ENCODE results near the gene MGAT3. TPM values are rescaled to one million over a fixed set of nuclear protein-coding genes. Genes with fewer than 3 reads are reported as not detected.

MGAT3 gene
- total RNA-seq, 2 experiments from 2014 or later: 16.3 to 44.3 TPM

DNA sequence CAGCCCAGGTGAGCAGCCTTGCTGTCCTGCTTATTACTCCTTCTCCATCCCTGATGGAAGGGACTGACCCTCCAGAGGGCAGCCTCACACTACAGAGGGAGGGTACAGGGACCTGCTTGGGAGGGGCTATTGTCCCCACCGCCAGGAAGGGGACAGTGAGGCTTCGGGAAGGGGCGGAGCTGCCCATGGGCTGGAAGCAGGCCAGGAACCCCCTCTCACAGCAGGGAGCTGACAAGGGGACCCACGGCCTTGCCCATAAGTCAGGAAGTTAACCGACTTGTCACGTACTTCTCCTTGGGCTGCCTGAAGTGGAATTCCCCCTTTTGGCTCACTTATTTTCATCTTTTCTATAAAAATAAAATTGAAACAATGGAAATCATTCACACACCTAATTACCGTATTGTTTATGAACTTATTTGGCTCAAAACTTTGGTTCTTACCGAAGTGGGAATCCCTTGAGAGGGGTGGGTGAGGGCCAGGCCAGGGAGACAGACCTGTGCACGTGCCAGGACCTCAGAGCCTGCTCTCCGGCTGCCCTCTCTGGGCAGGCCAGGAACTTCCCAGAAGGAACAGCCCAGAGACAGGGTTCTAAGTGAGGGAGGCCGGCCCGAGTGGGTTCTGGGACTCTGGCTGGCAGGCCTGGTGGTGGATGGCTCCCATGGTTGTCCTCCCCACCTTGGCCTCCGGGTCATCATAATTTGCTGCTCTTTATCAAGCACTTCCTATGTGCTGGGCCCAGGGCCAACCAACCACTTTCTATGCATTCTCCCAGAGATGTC lies 5.8 kb downstream of the MGAT3 start:
- no peaks in the 10 kb centered on the region for H3K9me3 ChIP-seq (ENCODE audit: low read length)
- peak overlapping the region; percentile 60 for H3K4me2 ChIP-seq (ENCODE audit: low read length)
- no peak overlapping the region for H3K4me3 ChIP-seq (ENCODE audit: low read depth, low read length, poor library complexity, severe bottlenecking)
- no peaks in the 10 kb centered on the region for H3K9me2 ChIP-seq (ENCODE audit: insufficient read depth, low read length)
- ChIA-PET CTCF (ENCODE audit: unreplicated experiment) (no interaction called here), POLR2A (interaction anchor here (0.5 kb wide), 1 partner anchor 40 kb away, joined by 3 read pairs; the partner anchor contains the start of gene MIEF1)
- H3K79me2 ChIP-seq (ENCODE audit: insufficient read depth, low read depth, low read length): peaks cover 82% of the 10 kb centered on the region
- no peak overlapping the region for H2AFZ ChIP-seq (ENCODE audit: low read length)
- no TSS peak for BruUV-seq (replicated peaks)
- peaks cover 50% of the 10 kb centered on the region; the same call in 1 of the 2 replicates for H3K36me3 ChIP-seq (ENCODE audit: insufficient read depth, low read length)
- TF ChIP-seq CTCF (conservative IDR thresholded peaks at IDR 0.05; ENCODE audit: low read length) (peak; percentile 12; the same call in 1 of the 2 replicates), EZH2phosphoT487 (IDR thresholded peaks at IDR 0.05; ENCODE audit: borderline replicate concordance, low read depth, low read length) (no peak)
- no peaks in the 10 kb centered on the region for H4K20me1 ChIP-seq (ENCODE audit: insufficient read depth, low read length)
- peaks cover 95% of the 10 kb centered on the region for H3K4me1 ChIP-seq (ENCODE audit: insufficient read depth, low read length, poor library complexity, severe bottlenecking)
- no peak for DNase-seq (ENCODE audit: low spot score)
- intact Hi-C loops (cut with micrococcal nuclease; ENCODE audit: unreplicated experiment): no loop called here
- peak overlapping the region; percentile 93 for H3K27ac ChIP-seq (ENCODE audit: low read depth, low read length, poor library complexity, severe bottlenecking)

- Histone ChIP-seq H4K20me1 (ENCODE audit: insufficient read depth, low read length) (no peaks in the 10 kb centered on the region), H3K4me1 (ENCODE audit: insufficient read depth, low read length, poor library complexity, severe bottlenecking) (peaks cover 98% of the 10 kb centered on the region), H3K79me2 (ENCODE audit: insufficient read depth, low read depth, low read length) (peaks cover 84% of the 10 kb centered on the region), H3K4me2 (ENCODE audit: low read length) (peak overlapping the region; percentile 60; the same call in 1 of the 2 replicates), H2AFZ (ENCODE audit: low read length) (no peak overlapping the region), H3K27ac (ENCODE audit: low read depth, low read length, poor library complexity, severe bottlenecking) (peak overlapping the region; percentile 93), H3K9me2 (ENCODE audit: insufficient read depth, low read length) (no peaks in the 10 kb centered on the region), H3K36me3 (ENCODE audit: insufficient read depth, low read length) (peaks cover 55% of the 10 kb centered on the region; the same call in 1 of the 2 replicates), H3K9me3 (ENCODE audit: low read length) (no peaks in the 10 kb centered on the region), H3K4me3 (ENCODE audit: low read depth, low read length, poor library complexity, severe bottlenecking) (no peak overlapping the region)
- ChIA-PET POLR2A (interaction anchor here (0.5 to 2.0 kb wide), 2 partner anchors 16 to 39 kb away, joined by 3 to 10 read pairs; partner anchors contain the start of gene MIEF1), CTCF (ENCODE audit: unreplicated experiment) (no interaction called here)
- no TSS peak for BruUV-seq (replicated peaks)
- no peak for DNase-seq (ENCODE audit: low spot score)
- no peak for TF ChIP-seq EZH2phosphoT487 (IDR thresholded peaks at IDR 0.05; ENCODE audit: borderline replicate concordance, low read depth, low read length)
- intact Hi-C loops (cut with micrococcal nuclease; ENCODE audit: unreplicated experiment): no loop called here
Measured at GRCh38 chr22:39463277-39463676, 6.5 kb downstream of the MGAT3 start.

DNA sequence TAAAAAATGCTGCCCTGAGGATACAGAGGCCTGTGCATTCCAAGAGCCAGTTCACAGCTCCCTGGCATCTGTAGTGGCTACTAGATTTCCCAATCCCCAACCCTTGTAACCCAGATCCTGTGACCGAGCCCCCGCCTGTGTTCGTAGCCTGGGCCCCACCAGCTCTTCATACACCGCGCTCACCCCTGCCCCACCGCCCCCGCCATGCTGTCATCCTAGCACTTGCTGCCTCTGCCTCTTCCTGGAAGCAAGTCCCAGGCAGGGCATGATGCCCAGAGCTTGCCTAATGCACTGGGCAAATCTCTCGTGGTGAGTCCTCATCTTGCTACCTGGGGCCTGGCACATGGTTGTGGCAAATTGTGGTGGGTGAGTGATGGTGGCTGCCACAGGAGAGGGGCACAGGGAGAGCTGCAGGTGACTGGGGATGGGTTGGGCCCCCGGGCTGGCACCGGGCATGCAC lies 7.1 kb downstream of the MGAT3 start:
- Histone ChIP-seq H4K20me1 (ENCODE audit: insufficient read depth, low read length) (no peaks in the 10 kb centered on the region), H3K4me3 (ENCODE audit: low read depth, low read length, poor library complexity, severe bottlenecking) (peak overlapping the region; percentile 2), H3K36me3 (ENCODE audit: insufficient read depth, low read length) (peaks cover 55% of the 10 kb centered on the region; the same call in 1 of the 2 replicates), H3K4me1 (ENCODE audit: insufficient read depth, low read length, poor library complexity, severe bottlenecking) (peaks cover 98% of the 10 kb centered on the region), H3K79me2 (ENCODE audit: insufficient read depth, low read depth, low read length) (peaks cover 82% of the 10 kb centered on the region), H3K9me2 (ENCODE audit: insufficient read depth, low read length) (no peaks in the 10 kb centered on the region), H3K4me2 (ENCODE audit: low read length) (peak overlapping the region; percentile 60), H2AFZ (ENCODE audit: low read length) (no peak overlapping the region), H3K27ac (ENCODE audit: low read depth, low read length, poor library complexity, severe bottlenecking) (peak overlapping the region; percentile 93), H3K9me3 (ENCODE audit: low read length) (no peaks in the 10 kb centered on the region)
- BruUV-seq (replicated peaks): no TSS peak
- CTCF ChIA-PET (ENCODE audit: unreplicated experiment): no interaction called here
- TF ChIP-seq CTCF (conservative IDR thresholded peaks at IDR 0.05; ENCODE audit: low read length): no peak
- TF ChIP-seq EZH2phosphoT487 (IDR thresholded peaks at IDR 0.05; ENCODE audit: borderline replicate concordance, low read depth, low read length): no peak
- POLR2A ChIA-PET: interaction anchor here (2.0 kb wide), 1 partner anchor 17 kb away, joined by 10 read pairs; no protein-coding TSS in a partner anchor
- no peak for DNase-seq (ENCODE audit: low spot score)
- intact Hi-C loops (cut with micrococcal nuclease; ENCODE audit: unreplicated experiment): loop anchor here (2.0 kb wide), 1 partner anchor 17 kb away; no protein-coding TSS in a partner anchor

Measured in OCI-LY7 (cell line).